EL (cell line): ENCODE results near the gene OR12D1.

Source experiments
- DNase-seq: peaks from one replicate; pipeline ENCODE4 v3.0.0-alpha.2; 2016

The OR12D1 gene

GRCh38 chr6:29465801-29466200 lies 51.1 kb downstream of the OR12D1 start:
- no peak for DNase-seq

GRCh38 chr6:29466241-29466640 lies 51.5 kb downstream of the OR12D1 start:
- no peak for DNase-seq
